UCSD-AML1 (cell line): ENCODE measurements around the gene KLF11.

Experiments used
- DNase-seq: peaks from one replicate; lab custom pipeline; 2025; ENCODE audit not compliant: unreplicated experiment; lab: John Stamatoyannopoulos, UW

The KLF11 gene

DNA sequence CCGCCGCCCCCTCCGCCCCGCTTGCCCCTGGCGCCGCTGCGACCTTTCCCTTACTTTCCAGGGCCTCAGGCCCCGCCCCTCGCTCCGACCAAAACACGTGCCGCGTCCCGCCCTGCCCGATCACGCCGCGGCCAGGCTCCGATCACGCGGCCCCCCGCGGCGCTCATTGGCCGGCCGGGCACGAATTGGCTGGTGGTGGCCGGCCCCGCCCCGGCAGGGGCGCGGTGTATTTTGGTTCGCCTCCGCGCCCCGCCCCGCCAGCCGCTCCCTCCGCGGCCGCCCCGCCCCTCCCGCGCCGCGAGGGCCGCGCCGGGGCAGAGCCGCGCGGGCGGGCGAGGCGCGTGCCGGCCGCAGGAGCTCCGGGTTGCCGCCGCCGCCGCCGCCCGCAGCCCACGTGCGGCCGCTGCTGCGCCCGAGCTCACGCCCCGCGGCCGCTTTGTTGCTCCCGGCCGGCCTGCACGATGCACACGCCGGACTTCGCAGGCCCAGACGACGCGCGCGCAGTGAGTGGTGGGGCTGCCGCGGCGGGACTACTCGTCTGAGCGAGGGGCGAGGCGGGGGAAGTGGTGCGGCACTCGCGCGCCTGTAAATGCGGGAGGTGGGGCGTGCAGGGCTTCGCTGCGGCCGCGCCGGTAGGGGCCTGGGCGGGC, at the start of gene KLF11:
Gene KLF11 (plus strand): TSS at position 295 of the 650 bp plus-strand sequence. CDS start 167 bp downstream, at position 462.
- peak; percentile 86 for DNase-seq

DNA sequence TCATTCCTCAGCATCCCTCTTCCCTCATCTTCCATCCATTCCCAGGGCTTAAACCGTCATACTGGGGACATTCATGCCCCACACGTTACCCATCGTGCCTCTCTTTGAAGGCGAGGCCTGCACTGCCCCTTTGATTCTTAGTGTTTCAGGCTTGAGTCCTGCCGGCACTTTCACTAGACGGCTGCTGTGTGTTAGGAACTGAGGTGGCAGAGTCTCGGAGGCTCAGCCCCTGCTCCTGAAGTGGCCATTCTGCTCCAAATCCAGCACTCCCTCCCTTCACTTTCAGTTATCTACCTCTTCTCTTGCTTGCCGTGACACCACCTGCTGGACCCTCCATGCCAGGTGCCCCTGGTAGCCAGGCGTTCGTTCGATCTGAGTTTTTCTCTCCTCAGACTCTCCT, 48.9 kb upstream of the KLF11 start:
- DNase-seq, result no peak

DNA sequence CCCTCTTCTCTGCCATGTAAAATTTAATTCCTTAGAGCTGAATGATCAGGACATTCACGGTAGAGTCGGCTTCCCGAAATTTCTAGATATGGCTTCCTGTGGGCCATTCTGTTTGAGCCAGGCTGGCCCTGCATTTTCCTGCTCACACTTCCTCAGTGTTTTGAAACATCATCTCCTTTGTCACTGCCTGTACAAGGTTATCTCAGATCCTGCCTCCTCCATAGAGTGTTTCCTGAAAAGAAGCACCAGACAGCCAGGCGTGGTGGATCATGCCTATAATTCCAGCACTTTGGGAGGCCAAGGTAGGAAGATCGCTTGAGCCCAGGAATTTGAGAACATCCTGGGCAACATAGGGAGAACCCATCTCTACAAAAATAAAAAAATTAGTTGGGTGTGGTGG, 48.3 kb upstream of the KLF11 start:
- no peak for DNase-seq

DNA sequence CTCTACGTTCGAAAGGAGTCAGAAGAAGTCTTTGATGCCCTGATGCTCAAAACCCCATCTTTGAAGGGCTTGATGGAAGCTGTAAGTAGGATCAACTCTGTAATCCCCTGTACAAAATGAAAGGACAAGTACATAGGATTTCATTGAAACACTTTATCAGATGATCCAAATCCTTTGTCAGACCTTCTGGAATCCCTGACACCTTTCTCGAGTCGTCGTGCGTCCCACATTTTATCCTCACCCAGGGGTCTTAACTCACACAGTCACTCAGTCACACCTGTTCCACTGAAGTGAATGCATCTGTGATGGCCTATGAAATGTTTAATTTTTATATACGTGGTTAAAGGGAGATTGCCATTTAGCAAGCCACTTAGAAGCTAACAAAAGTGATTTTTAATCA, 47.0 kb upstream of the KLF11 start:
- DNase-seq, result no peak

DNA sequence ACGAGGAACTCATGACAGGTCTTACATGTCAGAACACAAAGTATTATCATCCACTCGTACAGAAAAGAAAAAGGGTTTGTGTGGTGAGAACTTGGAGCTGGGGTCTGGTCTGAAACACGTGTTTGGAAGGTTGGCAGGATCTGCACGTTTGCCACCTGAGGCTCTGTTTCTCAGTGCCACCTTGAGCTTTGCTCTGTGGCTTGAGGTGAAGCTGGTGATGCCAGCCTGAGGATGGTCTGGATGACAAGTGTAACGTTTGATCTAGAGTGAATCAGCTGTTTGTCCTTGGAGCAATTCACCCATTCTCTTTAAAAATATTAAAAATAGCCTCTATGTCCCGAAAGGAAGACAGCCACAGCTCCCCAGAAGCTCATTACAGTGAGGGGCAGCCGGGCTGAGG, 45.4 kb upstream of the KLF11 start:
- no peak for DNase-seq

DNA sequence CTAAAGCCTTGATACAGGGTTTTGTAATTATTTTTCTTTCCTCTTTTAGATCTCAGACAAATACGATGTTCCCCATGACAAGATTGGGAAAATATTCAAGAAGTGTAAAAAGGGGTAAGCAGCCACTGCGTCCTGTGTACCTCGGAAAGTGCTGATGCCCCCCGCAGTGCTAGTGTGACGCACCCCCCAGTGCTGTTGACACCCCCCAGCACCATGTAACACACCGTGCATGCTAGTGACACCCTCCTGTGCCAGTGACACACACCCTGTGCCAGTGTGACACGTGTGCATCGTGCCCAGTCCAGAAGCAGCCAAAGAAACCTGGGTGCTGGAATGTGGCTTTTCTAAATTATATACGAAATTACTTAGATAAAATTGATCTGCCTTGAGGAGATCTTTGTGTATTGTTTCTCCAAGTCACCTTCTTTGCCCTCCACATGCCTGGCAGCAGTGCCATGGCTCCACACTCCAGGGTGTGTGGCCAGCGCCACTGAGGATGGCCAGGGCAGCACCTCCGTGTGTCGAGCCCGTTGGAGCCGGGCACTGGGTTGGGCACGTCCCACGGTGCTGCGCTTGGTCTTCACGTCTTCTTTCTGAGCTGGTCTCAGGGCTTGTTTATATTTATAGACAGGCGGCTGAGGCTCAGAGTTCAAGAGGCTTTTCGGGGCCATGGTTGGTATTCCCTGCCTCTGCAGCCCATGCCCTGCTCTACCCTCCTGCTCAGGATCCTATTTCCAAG, 44.3 kb upstream of the KLF11 start:
- no peak for DNase-seq

DNA sequence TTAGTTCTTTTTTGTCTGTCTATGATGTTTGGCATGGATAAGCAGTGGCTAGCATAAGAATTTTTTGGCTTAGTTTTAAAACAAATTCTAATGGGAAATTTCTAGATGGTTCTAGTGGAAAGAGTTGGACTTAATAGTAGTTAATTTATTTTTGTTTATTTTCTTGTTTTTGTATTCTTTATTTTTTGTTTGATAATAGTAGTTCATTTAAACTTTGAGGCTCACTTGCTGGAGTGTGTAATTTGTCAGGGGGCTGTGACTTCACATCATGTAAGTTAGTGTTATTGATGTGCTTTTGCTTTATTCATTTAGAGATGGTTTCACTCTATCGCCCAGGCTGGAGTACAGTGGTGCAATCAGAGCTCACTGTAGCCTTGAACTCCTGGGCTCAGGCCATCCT, 43.7 kb upstream of the KLF11 start:
- DNase-seq, result no peak

DNA sequence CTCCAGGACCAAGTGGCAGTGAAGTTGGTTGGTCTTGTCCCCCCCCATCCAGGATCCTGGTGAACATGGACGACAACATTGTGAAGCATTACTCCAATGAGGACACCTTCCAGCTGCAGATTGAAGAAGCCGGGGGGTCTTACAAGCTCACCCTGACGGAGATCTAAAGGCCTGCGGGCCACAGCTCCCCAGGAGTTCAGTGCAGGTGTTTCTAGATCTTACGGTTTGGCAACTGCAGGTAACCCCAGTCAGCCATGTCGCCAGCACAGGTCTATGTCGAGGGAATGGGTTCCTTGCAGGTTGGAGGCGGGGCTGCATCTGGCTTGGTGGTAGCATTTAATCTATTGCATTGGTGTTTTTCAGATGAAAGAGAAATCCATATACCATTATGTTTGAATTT, 42.8 kb upstream of the KLF11 start:
- no peak for DNase-seq

DNA sequence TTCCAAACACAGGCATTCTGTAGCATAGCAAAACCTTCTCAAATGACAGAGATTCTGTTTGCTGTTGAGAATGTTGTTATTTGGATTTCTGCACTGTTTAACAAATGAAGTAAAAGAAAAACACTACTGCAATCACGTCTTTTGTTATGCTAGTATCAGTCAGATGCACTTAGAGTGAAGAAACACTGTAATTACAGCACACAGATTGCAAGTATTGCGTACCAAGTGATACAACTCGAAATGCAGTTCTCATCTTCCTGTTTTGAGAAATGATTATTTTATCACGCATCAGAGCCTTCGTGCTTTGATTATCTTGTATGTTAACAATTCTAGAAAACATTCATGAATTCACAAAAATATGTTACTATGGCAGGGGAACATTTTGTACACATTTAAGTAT, 41.8 kb upstream of the KLF11 start:
- DNase-seq, result no peak

DNA sequence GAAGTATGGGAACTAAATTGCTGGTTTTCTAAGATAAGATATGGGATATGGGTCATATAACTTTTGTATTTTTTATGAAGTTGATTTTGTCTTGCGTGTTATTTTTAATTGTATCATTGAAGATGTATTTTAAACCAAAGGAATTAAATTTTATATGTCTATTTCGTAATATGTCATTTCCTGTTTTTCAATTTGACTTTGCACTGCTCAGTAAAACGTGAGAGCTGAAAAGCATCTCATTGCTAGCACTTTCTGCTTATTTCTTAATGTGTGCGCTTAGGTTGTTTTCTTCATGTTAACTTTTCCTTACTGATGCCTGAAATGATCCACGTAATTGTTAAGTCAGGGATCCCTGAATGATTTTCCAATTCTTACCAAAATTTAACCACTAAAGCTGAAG, 41.2 kb upstream of the KLF11 start:
- no peak for DNase-seq

DNA sequence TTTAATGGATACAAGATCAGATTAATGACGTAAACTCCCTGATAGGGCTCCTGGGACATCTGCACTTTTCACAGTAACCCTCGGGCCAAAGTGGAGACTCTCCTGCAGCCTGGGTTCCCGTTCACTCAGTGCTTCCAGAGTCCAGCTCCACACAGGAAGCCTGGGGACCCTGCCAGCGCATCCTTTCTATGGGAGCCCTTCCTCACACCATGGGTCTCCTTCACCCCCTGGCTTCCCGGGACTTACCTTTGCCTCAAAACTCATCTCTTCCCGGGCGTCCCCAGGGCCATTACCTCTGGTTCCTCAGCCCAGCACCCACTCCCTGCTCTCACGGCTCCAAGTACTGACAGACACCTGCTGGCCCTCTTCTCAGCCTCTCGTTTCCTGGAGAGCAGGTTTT, 40.7 kb upstream of the KLF11 start:
- no peak for DNase-seq

DNA sequence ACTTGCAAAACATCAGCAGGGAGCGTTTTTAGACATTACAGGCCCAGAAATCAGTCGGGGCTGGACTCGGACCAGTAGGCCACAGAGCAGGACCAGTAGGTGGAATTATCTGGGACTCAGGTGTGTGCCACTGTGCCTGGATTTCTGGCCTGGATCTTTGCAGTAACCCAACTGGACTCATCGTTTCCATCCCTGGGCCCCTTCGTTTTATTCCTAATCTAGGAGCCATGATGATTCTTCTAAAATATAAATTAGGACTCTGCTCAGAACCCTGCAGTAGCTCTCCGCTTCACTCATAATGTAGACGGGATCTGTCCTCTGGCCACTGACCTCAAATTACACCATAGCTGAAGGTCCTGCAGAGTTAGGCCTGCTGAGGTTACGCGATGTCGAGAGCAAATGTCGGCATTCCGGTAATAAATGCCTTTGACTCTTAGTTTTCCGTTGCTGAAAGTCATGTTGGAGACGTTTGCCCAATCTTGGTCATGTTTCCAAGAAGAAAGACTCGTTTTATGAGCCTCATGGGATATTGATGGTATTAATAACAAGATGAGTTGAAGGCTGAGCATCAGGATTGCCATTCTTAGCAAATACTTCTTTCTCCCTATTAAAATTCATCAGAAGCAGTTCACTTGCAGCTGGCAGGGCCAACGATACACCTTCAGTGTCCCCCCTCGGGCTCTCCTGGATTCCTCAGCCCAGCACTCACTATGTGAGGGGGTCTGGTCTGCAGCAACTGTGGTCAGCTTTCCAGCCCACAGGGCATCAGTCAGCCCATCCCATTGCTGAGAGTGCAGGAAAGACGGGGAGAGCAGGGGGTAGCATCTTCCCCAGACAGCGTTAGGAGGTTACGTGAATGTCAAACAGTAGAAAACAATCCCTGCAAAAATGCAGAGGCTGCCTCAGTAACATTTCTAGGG, 39.9 kb upstream of the KLF11 start:
- DNase-seq, result no peak

DNA sequence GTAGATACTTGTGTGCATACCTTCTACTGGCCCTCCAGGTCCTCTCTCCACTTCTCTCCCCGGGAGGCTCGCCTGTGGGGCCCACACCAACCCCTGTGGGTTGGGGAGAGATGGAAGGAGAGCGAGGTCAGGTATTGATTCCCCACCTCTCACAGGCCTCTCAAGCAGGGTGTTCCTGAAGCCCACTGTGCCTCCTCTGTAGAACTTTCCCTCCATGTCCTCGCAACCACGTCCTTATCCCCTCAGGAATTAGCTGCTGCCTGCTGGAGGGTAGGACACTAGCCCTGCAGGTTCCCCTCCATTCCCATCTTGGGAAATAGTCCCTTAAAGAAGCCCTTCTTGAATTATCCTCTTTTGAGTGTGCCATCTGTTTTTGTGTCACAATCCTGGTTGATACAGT, 38.9 kb upstream of the KLF11 start:
- DNase-seq, result no peak

DNA sequence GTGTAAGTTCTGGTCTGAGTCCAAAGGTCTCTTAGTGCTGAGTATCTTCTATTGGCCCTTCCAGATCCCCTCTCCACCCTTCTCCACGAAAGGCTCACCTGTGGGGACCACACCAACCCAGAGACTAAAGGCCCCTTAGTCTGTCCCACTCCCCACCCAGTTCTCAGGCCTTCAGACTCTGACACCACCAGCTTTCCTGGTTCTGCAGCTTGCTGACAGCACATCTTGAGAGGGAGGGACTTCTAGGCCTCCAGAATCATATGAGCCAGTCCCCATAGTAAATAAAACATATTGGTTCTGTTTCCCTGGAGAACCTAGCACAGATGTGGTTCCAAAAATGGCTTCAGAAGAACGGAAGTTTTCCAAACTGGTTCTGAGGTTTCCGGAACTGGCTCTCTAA, 38.5 kb upstream of the KLF11 start:
- DNase-seq, result no peak

DNA sequence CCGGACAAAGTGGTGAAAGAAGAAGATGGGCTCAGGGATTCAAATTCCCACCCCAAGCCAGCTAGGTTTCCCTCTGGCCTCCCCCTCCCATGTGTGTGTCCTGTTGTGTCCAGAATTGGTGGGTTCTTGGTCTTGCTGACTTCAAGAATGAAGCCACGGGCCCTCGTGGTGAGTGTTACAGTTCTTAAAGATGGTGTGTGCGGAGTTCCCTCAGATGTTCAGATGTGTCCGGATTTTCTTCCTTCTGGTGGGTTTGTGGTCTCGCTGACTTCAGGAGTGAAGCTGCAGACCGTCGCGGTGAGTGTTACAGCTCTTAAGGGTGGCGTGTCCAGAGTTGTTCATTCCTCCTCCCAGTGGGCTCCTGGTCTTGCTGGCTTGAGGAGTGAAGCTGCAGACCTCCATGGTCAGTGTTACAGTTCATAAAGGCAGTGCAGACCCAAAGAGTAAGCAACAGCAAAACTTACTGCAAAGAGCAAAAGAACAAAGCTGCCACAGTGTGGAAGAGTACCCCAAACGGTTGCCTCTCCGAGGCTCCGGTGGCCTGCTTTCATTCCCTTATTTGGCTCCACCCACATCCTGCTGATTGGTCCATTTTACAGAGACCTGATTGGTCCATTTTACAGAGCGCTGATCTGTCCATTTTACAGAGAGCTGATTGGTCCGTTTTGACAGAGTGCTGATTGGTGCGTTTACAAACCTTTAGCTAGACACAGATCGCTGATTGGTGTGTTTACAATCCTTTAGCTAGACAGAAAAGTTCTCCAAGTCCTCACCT, 37.7 kb upstream of the KLF11 start:
- DNase-seq, result no peak

DNA sequence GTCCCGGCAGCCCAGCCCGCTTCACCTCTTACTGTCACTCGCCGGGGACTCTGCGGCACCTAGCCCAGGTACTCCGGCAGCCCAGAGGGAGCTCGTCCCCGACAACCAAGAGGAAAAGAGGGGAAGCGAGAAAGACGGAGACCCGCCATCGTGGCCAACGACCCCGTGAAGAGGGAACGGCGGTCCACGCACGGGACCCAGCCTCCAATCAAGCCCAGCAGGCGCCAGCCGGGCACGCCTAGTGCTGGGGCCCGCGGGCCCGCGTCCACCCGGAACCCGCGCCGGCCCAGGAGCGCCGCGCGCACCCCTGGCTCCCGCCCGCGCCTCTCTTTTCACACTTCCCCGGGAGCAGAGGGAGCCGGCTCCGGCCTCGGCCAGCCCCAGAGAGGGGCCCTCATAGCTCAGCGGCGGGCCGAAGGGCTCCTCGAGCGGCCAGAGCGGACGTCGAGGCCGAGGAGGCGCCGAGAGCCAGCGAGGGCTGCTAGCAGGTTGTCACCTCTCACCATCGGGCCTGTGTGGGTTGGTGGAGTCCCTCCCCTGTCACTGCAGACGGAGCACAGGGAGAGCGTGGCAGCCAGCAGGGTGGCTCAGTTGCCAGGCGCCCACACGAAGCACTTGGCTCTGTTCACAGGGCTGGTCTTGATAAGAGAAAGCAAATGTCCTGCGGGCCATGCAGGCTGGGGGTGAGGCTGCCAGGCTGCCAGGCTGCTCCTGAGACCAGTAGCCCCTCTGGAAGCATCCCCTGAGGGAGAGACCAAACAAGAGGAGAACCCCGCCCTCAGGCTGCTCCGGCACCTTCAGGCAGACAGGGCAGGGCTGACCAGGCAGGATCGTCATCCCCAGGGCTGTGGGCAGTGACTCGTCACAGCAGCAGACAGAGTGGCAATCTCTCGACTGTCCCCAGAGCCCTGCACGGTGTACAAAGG, 36.9 kb upstream of the KLF11 start:
- no peak for DNase-seq

DNA sequence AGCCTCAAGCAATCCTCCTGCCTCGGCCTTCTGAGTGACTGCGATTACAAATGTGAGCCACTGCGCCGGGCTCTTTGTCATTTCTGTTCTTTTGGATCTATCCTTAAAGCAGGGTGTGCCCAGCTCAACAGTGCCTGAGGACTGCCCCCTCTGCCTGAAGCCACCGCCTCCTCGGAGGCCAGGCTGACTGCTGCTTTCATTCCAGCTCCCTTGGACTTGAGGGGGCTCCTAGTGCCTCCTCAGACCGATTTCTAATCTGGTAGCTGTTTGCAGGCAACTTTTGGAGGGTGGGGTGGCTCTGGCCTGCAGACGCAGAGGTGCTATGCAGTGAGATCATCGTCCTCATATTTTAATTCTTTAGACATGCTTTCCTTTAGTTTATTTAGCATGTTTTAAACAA, 35.9 kb upstream of the KLF11 start:
- no peak for DNase-seq

DNA sequence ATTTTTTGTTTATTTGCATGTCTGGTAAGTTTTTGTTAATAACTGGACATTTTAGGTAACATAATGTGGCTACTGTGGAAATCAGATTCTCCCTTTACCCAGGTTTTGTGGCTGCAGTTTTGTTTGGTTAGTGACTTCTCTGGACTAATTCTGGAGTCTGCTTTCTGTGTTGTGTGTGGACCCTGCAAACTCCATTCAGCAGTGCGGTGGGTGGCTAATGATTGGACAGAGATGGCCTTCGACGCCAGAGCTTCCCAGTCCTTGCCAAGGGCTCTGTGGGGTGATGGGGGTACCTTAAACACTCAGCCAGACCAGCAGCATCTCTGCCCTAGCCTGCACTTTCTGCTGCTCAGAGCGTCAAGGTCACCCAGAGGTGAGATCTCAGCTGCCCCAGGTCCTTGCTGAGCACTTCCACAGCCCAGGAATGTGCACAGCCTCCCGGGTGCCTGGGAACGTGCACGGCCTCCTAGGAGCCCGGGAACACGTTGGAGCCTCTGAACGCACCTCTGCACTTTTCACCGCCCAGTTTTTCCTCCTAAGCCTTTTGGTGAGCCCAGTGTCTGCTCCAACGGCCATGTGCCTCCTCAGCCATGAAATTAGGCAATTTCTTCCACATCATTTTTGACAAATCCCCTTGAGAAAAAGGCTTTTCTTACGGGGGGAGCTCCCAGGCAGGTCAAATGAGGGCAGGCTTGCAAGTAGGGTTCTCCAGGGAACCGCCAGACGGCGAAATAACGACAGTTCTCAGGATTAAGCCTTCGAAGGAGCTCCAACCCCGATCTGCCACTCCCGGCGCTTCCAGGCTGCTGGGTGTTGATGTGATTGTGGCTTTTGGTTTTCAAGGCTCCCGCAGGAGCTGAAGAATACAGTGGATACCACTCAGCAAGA, 35.2 kb upstream of the KLF11 start:
- no peak for DNase-seq

DNA sequence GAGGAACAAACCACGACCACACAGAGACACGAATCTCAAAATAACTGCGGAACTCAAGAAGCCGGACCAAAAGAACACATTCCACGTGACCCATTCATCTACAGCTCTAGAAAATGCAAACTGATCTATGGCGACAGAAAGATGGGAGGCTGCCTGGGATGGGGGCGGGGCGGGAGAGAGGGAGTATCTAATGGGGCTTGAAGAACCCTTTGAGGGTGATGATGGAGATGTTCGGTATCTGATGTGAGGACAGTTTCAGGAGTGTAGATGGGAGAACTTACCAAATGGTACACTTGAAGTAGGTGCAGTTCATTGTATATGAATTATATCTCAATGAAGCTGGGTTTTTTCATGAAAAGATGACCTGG, 34.6 kb upstream of the KLF11 start:
- no peak for DNase-seq
